HepG2 (cell line): Measurements from ENCODE around the gene BGN. TPM values are rescaled to one million over a fixed set of nuclear protein-coding genes. Genes with fewer than 3 reads are reported as not detected.

Experiments used
- ATAC-seq: fragments of 200-7000 bp; cut with Tn5 transposase; 3 replicates; pipeline ENCODE4 v1.9.1; 2020; ENCODE audit warnings: mild to moderate bottlenecking, moderate library complexity
- BruUV-seq: library from RNA; stranded (reverse); fragments of 400-500 nt; replicated peaks from 2 replicates; lab custom pipeline; 2021; lab: Mats Ljungman, UMichigan
- CTCF ChIA-PET: fragments of 300-600 bp; formaldehyde crosslinking; extraction: SDS; loops from one replicate; lab custom pipeline; 2021; ENCODE audit warnings: low total read pairs, inconsistent platforms, low intra/inter-chr PET ratio; lab: Yijun Ruan, JAX
- POLR2A ChIA-PET: fragments of 350-600 bp; sonication (Branson Sonifier 250); formaldehyde crosslinking; loops from one replicate; lab custom pipeline; 2020; ENCODE audit warnings: antibody characterized with exemption, inconsistent platforms; lab: Yijun Ruan, JAX
- DNase-seq: peaks from one replicate; pipeline ENCODE4 v3.0.0-alpha.2; 2015; ENCODE audit warnings: low spot score
- FAIRE-seq: peaks from 3 replicates; lab custom pipeline; 2011; peaks lifted over from hg19 to GRCh38; lab: Jason Lieb, UNC
- H2AFZ ChIP-seq: one replicate; pipeline ENCODE4 v1.6.1; 2011; ENCODE audit warnings: low read length, inconsistent platforms
- H3K27ac ChIP-seq: fragments of 300-600 bp; 3 replicates; pipeline ENCODE4 v1.8.0; 2011; ENCODE audit warnings: mixed run types, mild to moderate bottlenecking, mixed read lengths, low read length, inconsistent platforms; ENCODE audit not compliant: insufficient read depth; ENCODE audit errors: extremely low read length
- H3K27me3 ChIP-seq, 2 experiments: fragments of 200-600 bp in 1 of 2; 2 replicates in 1 of 2; 3 replicates in 1 of 2; pipeline versions ENCODE4 v1.6.0 to v1.8.0; 2011; ENCODE audit warnings: low read length in 2 of 2, mild to moderate bottlenecking in 2 of 2, moderate library complexity in 2 of 2, inconsistent platforms in 1 of 2; ENCODE audit not compliant: insufficient read depth in 2 of 2, control insufficient read depth in 1 of 2
- H3K36me3 ChIP-seq, 2 experiments: fragments of 200-600 bp in 1 of 2; replicated peaks in 1 of 2; 2 replicates in 1 of 2; 3 replicates in 1 of 2; pipeline versions ENCODE4 v1.5.1 to v1.8.0; 2011; ENCODE audit warnings: low read length in 2 of 2, inconsistent platforms in 1 of 2; ENCODE audit not compliant: insufficient read depth in 2 of 2, control insufficient read depth in 1 of 2
- H3K4me1 ChIP-seq: 2 replicates; pipeline ENCODE4 v1.5.1; 2012; ENCODE audit warnings: low read length, inconsistent platforms; ENCODE audit not compliant: insufficient read depth
- H3K4me2 ChIP-seq: 2 replicates; pipeline ENCODE4 v1.6.0; 2011; ENCODE audit warnings: low read depth, low read length, inconsistent platforms
- H3K4me3 ChIP-seq, 3 experiments: fragments of 200-600 bp in 1 of 3; sonication (generic), shearing (Covaris generic) in 1 of 3; replicated peaks in 1 of 3; 2 replicates each; pipeline ENCODE4 v1.5.1; 2011 to 2016; ENCODE audit warnings: low read length in 3 of 3, inconsistent platforms in 2 of 3, low read depth in 2 of 3, mild to moderate bottlenecking in 2 of 3, control low read depth in 1 of 3, mixed read lengths in 1 of 3; ENCODE audit not compliant: insufficient read depth in 1 of 3
- H3K79me2 ChIP-seq: one replicate; pipeline ENCODE4 v1.6.1; 2011; ENCODE audit warnings: low read length, inconsistent platforms; ENCODE audit not compliant: insufficient read depth
- H3K9ac ChIP-seq: 2 replicates; pipeline ENCODE4 v1.6.0; 2011; ENCODE audit warnings: mild to moderate bottlenecking, low read depth, low read length, inconsistent platforms; ENCODE audit not compliant: insufficient read depth
- H3K9me3 ChIP-seq: 2 replicates; pipeline ENCODE4 v1.5.1; 2012; ENCODE audit warnings: mild to moderate bottlenecking, low read length
- H4K20me1 ChIP-seq: 2 replicates; pipeline ENCODE4 v1.6.0; 2011; ENCODE audit warnings: inconsistent platforms, mild to moderate bottlenecking, low read length, moderate library complexity; ENCODE audit not compliant: insufficient read depth
- ASH2L ChIP-seq: fragments of 300-600, 200-600 bp; sonication (generic); IDR thresholded peaks from 2 replicates; pipeline ENCODE4 v1.7.0; 2017; ENCODE audit warnings: low read depth, mild to moderate bottlenecking, moderate library complexity, mixed read lengths, low read length; ENCODE audit not compliant: insufficient read length
- KAT7 ChIP-seq: IDR thresholded peaks from 2 replicates; pipeline ENCODE4 v1.6.1; 2018; ENCODE audit warnings: borderline replicate concordance, missing compliant biosample characterization
- NR2F6 ChIP-seq, 2 experiments: IDR thresholded peaks; 2 replicates each; pipeline ENCODE4 v1.6.1; 2016; ENCODE audit warnings: antibody characterized with exemption in 1 of 2, mild to moderate bottlenecking in 1 of 2
- RARA ChIP-seq: IDR thresholded peaks from 2 replicates; pipeline ENCODE4 v1.6.1; 2016; ENCODE audit warnings: missing genetic modification reagents, missing compliant biosample characterization
- TP53 ChIP-seq: sonication (generic); formaldehyde crosslinking; conservative IDR thresholded peaks from 2 replicates; pipeline ENCODE4 v1.4.0; 2020; ENCODE audit warnings: missing genetic modification reagents
- ZFP90 ChIP-seq: sonication (generic); formaldehyde crosslinking; IDR thresholded peaks from 2 replicates; pipeline ENCODE4 v1.8.0; 2022; ENCODE audit warnings: missing genetic modification reagents, mild to moderate bottlenecking, inconsistent platforms, borderline replicate concordance
- ZNF256 ChIP-seq: sonication (generic); formaldehyde crosslinking; conservative IDR thresholded peaks from 2 replicates; pipeline ENCODE4 v1.4.0; 2020; ENCODE audit warnings: missing genetic modification reagents
- ZNF44 ChIP-seq: sonication (generic); formaldehyde crosslinking; IDR thresholded peaks from 2 replicates; pipeline ENCODE4 v1.5.1; 2020; ENCODE audit warnings: mild to moderate bottlenecking, missing genetic modification reagents
- ZNF451 ChIP-seq: sonication (generic); formaldehyde crosslinking; IDR thresholded peaks from 2 replicates; pipeline ENCODE4 v1.5.0; 2020; ENCODE audit warnings: mild to moderate bottlenecking, missing genetic modification reagents
- ZNF589 ChIP-seq: sonication (generic); formaldehyde crosslinking; conservative IDR thresholded peaks from 2 replicates; pipeline ENCODE4 v1.8.0; 2022; ENCODE audit warnings: mild to moderate bottlenecking, moderate library complexity, missing genetic modification reagents
- ZNF83 ChIP-seq: sonication (generic); formaldehyde crosslinking; IDR thresholded peaks from 2 replicates; pipeline ENCODE4 v1.4.0; 2020; ENCODE audit warnings: missing genetic modification reagents, mild to moderate bottlenecking, borderline replicate concordance
- ZNF883 ChIP-seq: sonication (generic); formaldehyde crosslinking; IDR thresholded peaks from 2 replicates; pipeline ENCODE4 v1.5.1; 2020; ENCODE audit warnings: mild to moderate bottlenecking, missing genetic modification reagents; ENCODE audit errors: not compliant biosample characterization
- WGBS: methylation state at CpG from one replicate; pipeline ENCODE4 v1.1.6; 2017; ENCODE audit warnings: low lambda C conversion rate; 5-methylcytosine and 5-hydroxymethylcytosine counted together
- in situ Hi-C: cut with HindIII; loops from 2 replicates; pipeline ENCODE4 v1.10.0; 2017; ENCODE audit warnings: low pct_unique_long_range_greater_than_20kb; ENCODE audit not compliant: extremely low pct_ligation_motif_present
- intact Hi-C: fragments of 100-400 bp; cut with micrococcal nuclease; formaldehyde crosslinking; loops from one replicate; pipeline ENCODE4 v1.10.0; 2022; ENCODE audit not compliant: unreplicated experiment
- polyA plus RNA-seq, 8 experiments: library from polyadenylated mRNA; depleted of rRNA in 3 of 8; stranded (reverse) in 7 of 8; unstranded in 1 of 8; fragments of >200 nt; fragmentation: Illumina TruSeq in 4 of 8; extraction: Trizol in 4 of 8; gene quantifications; 2 replicates each; pipeline versions ENCODE4 v1.2.1 to v1.2.3, GENCODE V29; 2011 to 2016; ENCODE audit warnings: low read depth in 4 of 8, missing spikeins in 1 of 8, mixed read lengths in 1 of 8; ENCODE audit not compliant: insufficient read depth in 1 of 8
- total RNA-seq, 5 experiments: library from RNA; depleted of rRNA; stranded (reverse); fragments of >200 nt; fragmentation: Illumina TruSeq; extraction: Trizol; gene quantifications; 2 replicates each; pipeline ENCODE4 v1.2.3, GENCODE V29; 2016; ENCODE audit warnings: low read depth in 1 of 5
- TF ChIP-seq, protein P1 (sequence below): sonication (generic); formaldehyde crosslinking; IDR thresholded peaks from 2 replicates; pipeline ENCODE4 v1.4.0; 2020; ENCODE audit warnings: mild to moderate bottlenecking, low read depth, missing genetic modification reagents
- TF ChIP-seq, protein P2 (sequence below): conservative IDR thresholded peaks from 2 replicates; pipeline ENCODE4 v1.6.1; 2018; ENCODE audit warnings: missing genetic modification reagents
- TF ChIP-seq, protein P3 (sequence below): sonication (generic); formaldehyde crosslinking; IDR thresholded peaks from 2 replicates; pipeline ENCODE4 v1.5.0; 2020; ENCODE audit warnings: missing genetic modification reagents
- TF ChIP-seq, protein P4 (sequence below): sonication (generic); formaldehyde crosslinking; IDR thresholded peaks from 2 replicates; pipeline ENCODE4 v1.8.0; 2022; ENCODE audit warnings: mild to moderate bottlenecking, missing genetic modification reagents; ENCODE audit not compliant: insufficient replicate concordance

BGN gene
- total and polyA plus RNA-seq, 2 of the 13 experiments (the other 11 are each of a cell fraction or from before 2014, with no cell fraction given) = 0.18 to 0.63 TPM

DNA sequence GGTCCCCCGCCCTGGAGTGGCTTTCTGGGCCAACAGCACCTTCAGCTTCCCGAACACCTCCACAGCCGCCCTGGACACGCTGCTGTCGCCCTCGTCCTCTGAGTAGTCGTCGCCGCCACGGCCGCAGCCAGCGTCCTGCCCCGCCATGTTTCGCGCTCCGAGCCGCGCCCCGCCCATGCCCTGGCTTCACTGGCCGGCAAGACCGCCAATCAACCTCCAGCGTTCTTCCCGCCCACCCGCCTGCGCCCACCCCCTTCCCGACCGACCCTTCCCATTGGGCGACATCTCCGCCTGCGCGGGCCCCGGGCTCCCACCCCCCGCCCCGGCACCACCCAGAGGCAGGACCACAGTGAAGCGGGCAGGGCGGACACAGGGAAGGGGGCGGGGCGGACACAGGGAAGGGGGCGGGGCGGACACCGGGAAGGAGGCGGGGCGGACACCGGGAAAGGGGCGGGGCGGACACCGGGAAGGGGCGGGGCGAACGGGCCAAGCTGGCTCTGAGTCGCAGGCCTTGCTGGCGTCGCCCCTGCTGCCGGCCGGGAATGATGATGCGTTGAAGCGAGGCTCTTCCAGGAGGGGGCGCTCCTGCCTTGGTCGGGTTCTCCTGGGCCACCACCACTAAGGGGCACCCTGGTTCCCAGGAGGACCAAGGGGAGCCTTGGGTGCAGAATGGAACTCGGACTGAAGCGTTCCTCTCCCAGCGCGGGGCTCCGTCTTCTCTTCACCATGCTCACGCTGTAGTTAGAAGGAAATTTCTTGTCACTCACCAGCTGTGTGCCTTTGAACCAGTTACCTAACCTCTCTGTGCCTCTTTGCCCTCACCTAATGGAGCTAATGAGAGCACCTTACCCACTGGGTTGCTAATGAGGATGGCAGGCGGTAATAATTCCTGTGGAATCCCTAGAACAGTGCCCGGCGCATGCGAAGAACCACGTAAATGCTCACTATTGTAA is 24.1 kb upstream of the BGN start, which contains the start of gene HAUS7:
HAUS7 (minus strand) TSS at position 166 of the 953 bp plus-strand sequence; CDS start at position 147, 19 bp downstream.
- no peak within 1 kb of the TSS for H2AFZ ChIP-seq
- no peaks in the 10 kb centered on the region for H4K20me1 ChIP-seq
- H3K4me3 ChIP-seq = peak within 1 kb of the TSS; percentile 62 to 78 (median 73); a peak in 5 of 6 replicates
- H3K36me3 ChIP-seq = no peaks in the 10 kb centered on the region; a peak in 1 of 5 replicates
- CTCF ChIA-PET = interaction anchor here (0.7 to 2.5 kb wide), 3 partner anchors 10 to 37 kb away, joined by 3 to 17 read pairs (median 10); partner anchors contain the start of gene BGN
- POLR2A ChIA-PET = interaction anchor here (0.9 to 2.0 kb wide), 5 partner anchors 9 to 152 kb away, joined by 3 to 10 read pairs (median 4); no protein-coding TSS in a partner anchor
- no peaks in the 10 kb centered on the region; a peak in 1 of 5 replicates for H3K27me3 ChIP-seq
- peaks cover 13% of the 10 kb centered on the region for H3K4me1 ChIP-seq
- H3K9me3 ChIP-seq = no peaks in the 10 kb centered on the region
- H3K79me2 ChIP-seq = no peaks in the 10 kb centered on the region
- WGBS = 74% methylated on average over 3 of the region's 70 CpGs
- in situ Hi-C loops (loop anchor here (5.0 kb wide), 1 partner anchor 37 kb away; no protein-coding TSS in a partner anchor), intact Hi-C loops (loop anchor here (1.0 kb wide), 1 partner anchor 37 kb away; no protein-coding TSS in a partner anchor)
- no TSS peak for BruUV-seq
- H3K27ac ChIP-seq = peak within 1 kb of the TSS; percentile 54
- peak within 1 kb of the TSS; percentile 71 for H3K9ac ChIP-seq
- peak within 1 kb of the TSS; percentile 84 for H3K4me2 ChIP-seq
- ATAC-seq (peak; percentile 86), DNase-seq (peak; percentile 73), FAIRE-seq (peak; percentile 87)
- no peak for TF ChIP-seq ZNF83 (CRISPR knock-in tag)
- TF ChIP-seq, protein P1, sequence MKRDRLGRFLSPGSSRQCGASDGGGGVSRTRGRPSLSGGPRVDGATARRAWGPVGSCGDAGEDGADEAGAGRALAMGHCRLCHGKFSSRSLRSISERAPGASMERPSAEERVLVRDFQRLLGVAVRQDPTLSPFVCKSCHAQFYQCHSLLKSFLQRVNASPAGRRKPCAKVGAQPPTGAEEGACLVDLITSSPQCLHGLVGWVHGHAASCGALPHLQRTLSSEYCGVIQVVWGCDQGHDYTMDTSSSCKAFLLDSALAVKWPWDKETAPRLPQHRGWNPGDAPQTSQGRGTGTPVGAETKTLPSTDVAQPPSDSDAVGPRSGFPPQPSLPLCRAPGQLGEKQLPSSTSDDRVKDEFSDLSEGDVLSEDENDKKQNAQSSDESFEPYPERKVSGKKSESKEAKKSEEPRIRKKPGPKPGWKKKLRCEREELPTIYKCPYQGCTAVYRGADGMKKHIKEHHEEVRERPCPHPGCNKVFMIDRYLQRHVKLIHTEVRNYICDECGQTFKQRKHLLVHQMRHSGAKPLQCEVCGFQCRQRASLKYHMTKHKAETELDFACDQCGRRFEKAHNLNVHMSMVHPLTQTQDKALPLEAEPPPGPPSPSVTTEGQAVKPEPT = no peak
- TF ChIP-seq ASH2L = no peak
- no peak for TF ChIP-seq ZNF883 (CRISPR knock-in tag)
- no peak for TF ChIP-seq ZNF589
- no peak for TF ChIP-seq NR2F6 (IDR thresholded peaks at IDR 0.05)
- TF ChIP-seq NR2F6 (CRISPR knock-in tag; IDR thresholded peaks at IDR 0.05) = no peak
- TF ChIP-seq RARA (CRISPR knock-in tag) = no peak
- no peak for TF ChIP-seq KAT7 (CRISPR knock-in tag)
- TF ChIP-seq, protein P2, sequence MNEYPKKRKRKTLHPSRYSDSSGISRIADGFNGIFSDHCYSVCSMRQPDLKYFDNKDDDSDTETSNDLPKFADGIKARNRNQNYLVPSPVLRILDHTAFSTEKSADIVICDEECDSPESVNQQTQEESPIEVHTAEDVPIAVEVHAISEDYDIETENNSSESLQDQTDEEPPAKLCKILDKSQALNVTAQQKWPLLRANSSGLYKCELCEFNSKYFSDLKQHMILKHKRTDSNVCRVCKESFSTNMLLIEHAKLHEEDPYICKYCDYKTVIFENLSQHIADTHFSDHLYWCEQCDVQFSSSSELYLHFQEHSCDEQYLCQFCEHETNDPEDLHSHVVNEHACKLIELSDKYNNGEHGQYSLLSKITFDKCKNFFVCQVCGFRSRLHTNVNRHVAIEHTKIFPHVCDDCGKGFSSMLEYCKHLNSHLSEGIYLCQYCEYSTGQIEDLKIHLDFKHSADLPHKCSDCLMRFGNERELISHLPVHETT (CRISPR knock-in tag) = no peak
- no peak for TF ChIP-seq ZNF256 (CRISPR knock-in tag)
- no peak for TF ChIP-seq ZFP90
- TF ChIP-seq, protein P3, sequence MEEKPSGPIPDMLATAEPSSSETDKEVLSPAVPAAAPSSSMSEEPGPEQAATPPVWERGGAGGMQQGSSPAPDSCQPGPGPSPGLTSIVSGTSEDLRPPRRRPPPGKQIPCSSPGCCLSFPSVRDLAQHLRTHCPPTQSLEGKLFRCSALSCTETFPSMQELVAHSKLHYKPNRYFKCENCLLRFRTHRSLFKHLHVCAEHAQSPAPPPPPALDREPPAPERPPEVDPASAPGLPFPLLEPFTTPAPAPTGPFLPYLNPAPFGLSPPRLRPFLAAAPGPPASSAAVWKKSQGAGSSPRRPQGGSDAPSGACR (CRISPR knock-in tag) = no peak
- TF ChIP-seq, protein P4, sequence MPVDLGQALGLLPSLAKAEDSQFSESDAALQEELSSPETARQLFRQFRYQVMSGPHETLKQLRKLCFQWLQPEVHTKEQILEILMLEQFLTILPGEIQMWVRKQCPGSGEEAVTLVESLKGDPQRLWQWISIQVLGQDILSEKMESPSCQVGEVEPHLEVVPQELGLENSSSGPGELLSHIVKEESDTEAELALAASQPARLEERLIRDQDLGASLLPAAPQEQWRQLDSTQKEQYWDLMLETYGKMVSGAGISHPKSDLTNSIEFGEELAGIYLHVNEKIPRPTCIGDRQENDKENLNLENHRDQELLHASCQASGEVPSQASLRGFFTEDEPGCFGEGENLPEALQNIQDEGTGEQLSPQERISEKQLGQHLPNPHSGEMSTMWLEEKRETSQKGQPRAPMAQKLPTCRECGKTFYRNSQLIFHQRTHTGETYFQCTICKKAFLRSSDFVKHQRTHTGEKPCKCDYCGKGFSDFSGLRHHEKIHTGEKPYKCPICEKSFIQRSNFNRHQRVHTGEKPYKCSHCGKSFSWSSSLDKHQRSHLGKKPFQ (CRISPR knock-in tag) = no peak
- no peak for TF ChIP-seq ZNF451 (CRISPR knock-in tag)
- TF ChIP-seq TP53 (CRISPR knock-in tag) = no peak
- TF ChIP-seq ZNF44 = no peak
